OCI-LY7 (cell line): ENCODE results near the gene HS2ST1.

Experiments used
- EZH2phosphoT487 ChIP-seq: fragments of 200-600 bp; sonication (generic); IDR thresholded peaks from 2 replicates; pipeline ENCODE4 v1.6.1; 2018; ENCODE audit warnings: low read depth, borderline replicate concordance, mild to moderate bottlenecking, mixed run types, antibody characterized with exemption, low read length, moderate library complexity, mixed read lengths
- TF ChIP-seq, protein P1 (sequence below): fragments of 200-600 bp; sonication (generic); conservative IDR thresholded peaks from 2 replicates; pipeline ENCODE4 v1.5.1; 2014; ENCODE audit warnings: mild to moderate bottlenecking, antibody characterized with exemption, low read length, moderate library complexity, mixed read lengths

DNA sequence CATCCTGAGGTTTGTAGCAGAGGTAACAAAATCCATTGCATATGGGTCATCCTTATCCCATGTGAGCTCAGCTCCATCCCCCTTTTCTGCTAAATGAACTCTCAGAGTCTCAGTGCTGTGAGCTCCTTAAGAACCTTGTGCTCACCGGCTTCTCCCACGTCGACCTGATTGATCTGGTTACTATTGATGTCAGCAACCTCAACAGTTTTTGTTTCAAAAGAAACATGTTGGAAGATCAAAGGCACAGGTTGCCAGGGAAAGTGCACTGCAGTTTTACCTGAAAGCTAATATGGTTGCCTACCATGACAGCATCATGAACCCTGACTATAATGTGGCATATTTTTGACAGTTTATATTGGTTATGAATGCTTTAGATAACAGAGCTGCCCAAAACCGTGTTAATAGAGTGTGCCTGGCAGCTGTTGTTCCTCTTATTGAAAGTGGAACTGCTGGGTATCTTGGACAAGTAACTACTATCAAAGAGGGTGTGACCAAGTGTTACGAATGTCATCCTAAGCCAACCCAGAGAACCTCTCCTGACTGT is 131.4 kb downstream of the HS2ST1 start:
- TF ChIP-seq, protein P1, sequence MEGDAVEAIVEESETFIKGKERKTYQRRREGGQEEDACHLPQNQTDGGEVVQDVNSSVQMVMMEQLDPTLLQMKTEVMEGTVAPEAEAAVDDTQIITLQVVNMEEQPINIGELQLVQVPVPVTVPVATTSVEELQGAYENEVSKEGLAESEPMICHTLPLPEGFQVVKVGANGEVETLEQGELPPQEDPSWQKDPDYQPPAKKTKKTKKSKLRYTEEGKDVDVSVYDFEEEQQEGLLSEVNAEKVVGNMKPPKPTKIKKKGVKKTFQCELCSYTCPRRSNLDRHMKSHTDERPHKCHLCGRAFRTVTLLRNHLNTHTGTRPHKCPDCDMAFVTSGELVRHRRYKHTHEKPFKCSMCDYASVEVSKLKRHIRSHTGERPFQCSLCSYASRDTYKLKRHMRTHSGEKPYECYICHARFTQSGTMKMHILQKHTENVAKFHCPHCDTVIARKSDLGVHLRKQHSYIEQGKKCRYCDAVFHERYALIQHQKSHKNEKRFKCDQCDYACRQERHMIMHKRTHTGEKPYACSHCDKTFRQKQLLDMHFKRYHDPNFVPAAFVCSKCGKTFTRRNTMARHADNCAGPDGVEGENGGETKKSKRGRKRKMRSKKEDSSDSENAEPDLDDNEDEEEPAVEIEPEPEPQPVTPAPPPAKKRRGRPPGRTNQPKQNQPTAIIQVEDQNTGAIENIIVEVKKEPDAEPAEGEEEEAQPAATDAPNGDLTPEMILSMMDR: no peak
- no peak for TF ChIP-seq EZH2phosphoT487
